ENCODE data around the gene OR1L8. TPM values are rescaled to one million over a fixed set of nuclear protein-coding genes. Genes with fewer than 3 reads are reported as not detected.

OR1L8 gene
- total RNA-seq, 1 experiment from 2014 or later, result not detected

DNA sequence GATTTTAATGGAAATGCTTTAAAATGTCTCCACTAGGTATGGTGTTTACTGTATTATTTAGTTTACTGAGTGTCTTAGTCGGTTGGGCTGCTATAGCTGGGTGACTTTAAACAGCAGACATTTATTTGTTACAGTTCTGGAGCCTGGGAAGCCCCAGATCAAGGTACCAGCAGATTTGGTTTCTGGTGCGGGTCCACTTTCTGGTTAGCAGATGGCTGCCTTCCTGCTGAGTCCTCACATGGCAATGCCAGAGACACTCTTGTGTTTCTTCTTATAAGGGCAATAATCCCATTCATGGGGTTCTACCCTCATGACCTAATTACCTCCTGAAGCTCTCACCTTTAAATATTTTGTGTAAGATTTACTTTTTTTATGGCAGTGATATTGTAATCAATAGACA is 65.0 kb downstream of the OR1L8 start:
- no peak for DNase-seq (ENCODE audit: low spot score)

Other genes with a start within 250 kb of the OR1L8 start
- gene PTGS1, start 212.4 kb downstream of the OR1L8 start, total RNA-seq (2014; rRNA removed; shearing (Covaris generic)), result 2.1 and 3.9 TPM in 2 replicates
- not detected in 2 replicates for gene OR1J1, start 105.5 kb downstream of the OR1L8 start, total RNA-seq (2014; rRNA removed; shearing (Covaris generic))
- gene OR1J2, start 72.6 kb downstream of the OR1L8 start, total RNA-seq (2014; rRNA removed; shearing (Covaris generic)), result not detected in 2 replicates
- not detected in 2 replicates for gene OR1J4, start 64.2 kb downstream of the OR1L8 start, total RNA-seq (2014; rRNA removed; shearing (Covaris generic))
- not detected in 2 replicates for gene OR1N1, start 56.1 kb downstream of the OR1L8 start, total RNA-seq (2014; rRNA removed; shearing (Covaris generic))
- not detected in 2 replicates for gene OR1N2, start 30.3 kb downstream of the OR1L8 start, total RNA-seq (2014; rRNA removed; shearing (Covaris generic))
- not detected in 2 replicates for gene OR1Q1, start 31.4 kb upstream of the OR1L8 start, total RNA-seq (2014; rRNA removed; shearing (Covaris generic))
- not detected in 2 replicates for gene OR1B1, start 74.2 kb upstream of the OR1L8 start, total RNA-seq (2014; rRNA removed; shearing (Covaris generic))
- gene OR1L1, start 78.3 kb upstream of the OR1L8 start, total RNA-seq (2014; rRNA removed; shearing (Covaris generic)), result not detected in 2 replicates
- not detected in 2 replicates for gene OR1L3, start 91.7 kb upstream of the OR1L8 start, total RNA-seq (2014; rRNA removed; shearing (Covaris generic))
- gene OR1L4, start 140.6 kb upstream of the OR1L8 start, total RNA-seq (2014; rRNA removed; shearing (Covaris generic)), result not detected in 2 replicates
- not detected in 2 replicates for gene OR1L6, start 158.9 kb upstream of the OR1L8 start, total RNA-seq (2014; rRNA removed; shearing (Covaris generic))
- gene OR5C1, start 205.5 kb upstream of the OR1L8 start, total RNA-seq (2014; rRNA removed; shearing (Covaris generic)), result not detected in 2 replicates
- gene OR1K1, start 216.7 kb upstream of the OR1L8 start, total RNA-seq (2014; rRNA removed; shearing (Covaris generic)), result not detected in 2 replicates
- 10.5 and 15.5 TPM in 2 replicates for gene PDCL, start 245.2 kb upstream of the OR1L8 start, total RNA-seq (2014; rRNA removed; shearing (Covaris generic))